ENCODE data around the gene NOG.

The NOG gene

GRCh38 chr17:56570199-56570598 lies 23.3 kb upstream of the NOG start:
- FAIRE-seq = no peak
- DNase-seq (ENCODE audit: insufficient read length, low spot score) = no peak
- no peak for TF ChIP-seq CTCF (IDR thresholded peaks at IDR 0.05; ENCODE audit: insufficient read depth, missing control alignments)

- FAIRE-seq (no peak), DNase-seq (ENCODE audit: insufficient read length, low spot score) (no peak)
- no peak for TF ChIP-seq CTCF (IDR thresholded peaks at IDR 0.05; ENCODE audit: insufficient read depth, missing control alignments)
Observed at GRCh38 chr17:56571456-56571855, 22.0 kb upstream of the NOG start.

- FAIRE-seq = no peak
- no peak for DNase-seq (ENCODE audit: insufficient read length, low spot score)
- no peak for TF ChIP-seq CTCF (IDR thresholded peaks at IDR 0.05; ENCODE audit: insufficient read depth, missing control alignments)
Observed at GRCh38 chr17:56577190-56577842, 16.2 kb upstream of the NOG start.

GRCh38 chr17:56577843-56578204 lies 15.7 kb upstream of the NOG start:
- no peak for TF ChIP-seq CTCF (IDR thresholded peaks at IDR 0.05; ENCODE audit: insufficient read depth, missing control alignments)
- no peak for FAIRE-seq
- DNase-seq (ENCODE audit: insufficient read length, low spot score) = no peak

GRCh38 chr17:56581635-56582627 lies 11.6 kb upstream of the NOG start:
- TF ChIP-seq CTCF (IDR thresholded peaks at IDR 0.05; ENCODE audit: insufficient read depth, missing control alignments) = no peak
- no peak for FAIRE-seq
- DNase-seq (ENCODE audit: insufficient read length, low spot score) = no peak

- no peak for DNase-seq (ENCODE audit: insufficient read length, low spot score)
- FAIRE-seq = no peak
- TF ChIP-seq CTCF (IDR thresholded peaks at IDR 0.05; ENCODE audit: insufficient read depth, missing control alignments) = no peak
Observed at GRCh38 chr17:56583772-56584171, 9.7 kb upstream of the NOG start.

GRCh38 chr17:56587298-56587697 lies 6.2 kb upstream of the NOG start:
- TF ChIP-seq CTCF (IDR thresholded peaks at IDR 0.05; ENCODE audit: insufficient read depth, missing control alignments) = no peak
- DNase-seq (ENCODE audit: insufficient read length, low spot score) = no peak
- FAIRE-seq = no peak
